Measurements from ENCODE around the gene MCL1. TPM values are rescaled to one million over a fixed set of nuclear protein-coding genes. Genes with fewer than 3 reads are reported as not detected.
"Not testable (repeated sequence)": the region's sequence is repeated elsewhere in the genome, so short reads cannot be mapped to it uniquely, and the experiment has no call there.

The MCL1 gene
- total RNA-seq: 159 TPM

DNA sequence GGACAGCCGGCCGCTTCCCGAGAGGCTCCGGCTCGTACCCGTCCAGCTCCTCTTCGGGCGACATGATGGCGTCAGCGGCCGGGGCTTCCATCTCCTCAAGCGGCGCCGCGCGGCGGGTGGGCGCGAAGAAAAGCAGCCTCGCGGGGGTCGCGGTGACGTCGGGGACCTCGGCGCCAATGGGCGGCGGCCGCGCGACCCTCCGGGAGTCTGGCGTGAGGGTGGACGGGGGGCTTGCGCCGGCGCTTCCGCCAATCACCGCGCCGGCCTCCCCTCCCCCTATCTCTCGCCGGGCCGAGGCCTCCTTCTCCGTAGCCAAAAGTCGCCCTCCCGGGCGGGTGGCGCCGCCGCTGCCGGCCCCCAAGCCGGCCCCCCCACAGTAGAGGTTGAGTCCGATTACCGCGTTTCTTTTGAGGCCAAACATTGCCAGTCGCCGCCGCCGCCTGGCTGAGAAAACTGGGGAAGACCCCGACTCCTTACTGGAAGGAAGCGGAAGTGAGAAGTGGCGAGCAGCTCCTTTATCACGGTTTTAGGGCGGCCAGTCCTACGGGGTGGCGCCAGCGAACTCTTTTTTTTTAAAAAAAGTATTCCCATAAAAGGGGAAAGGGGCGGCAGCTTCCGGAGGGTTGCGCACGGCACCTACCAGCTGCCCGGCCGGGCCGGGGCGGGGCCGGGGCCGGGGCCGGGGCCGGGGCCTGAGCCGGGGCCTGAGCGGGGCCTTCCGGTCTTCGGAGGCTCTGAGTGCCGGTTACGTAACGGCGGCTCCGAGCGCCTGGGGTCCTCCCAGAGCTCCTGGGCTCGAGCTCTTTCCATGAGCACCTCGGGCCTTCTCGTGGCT lies at the start of gene MCL1:
Gene MCL1, minus strand, starts transcription at position 501 of the 835 bp plus-strand sequence. Its CDS starts 80 bp downstream, at position 421.
- DNase-seq (ENCODE audit: low spot score): peak; percentile 95

DNA sequence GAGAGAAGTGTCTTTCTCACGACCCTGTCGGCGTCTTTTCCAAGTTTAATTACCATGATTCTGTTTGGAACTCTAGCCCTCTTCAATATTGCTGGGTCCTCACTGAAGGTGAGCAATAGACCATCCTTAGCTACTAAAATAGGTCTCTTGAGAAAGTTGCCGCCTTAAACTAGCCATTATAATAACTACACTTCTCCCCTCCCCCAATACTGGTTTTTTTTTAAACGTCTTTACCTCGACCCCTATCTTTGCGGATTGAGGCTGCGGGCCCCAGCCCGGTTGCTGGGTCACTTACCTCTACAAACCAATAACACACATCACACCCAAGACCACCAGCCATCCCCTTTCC lies 49.3 kb upstream of the MCL1 start:
- DNase-seq (ENCODE audit: low spot score): no peak

DNA sequence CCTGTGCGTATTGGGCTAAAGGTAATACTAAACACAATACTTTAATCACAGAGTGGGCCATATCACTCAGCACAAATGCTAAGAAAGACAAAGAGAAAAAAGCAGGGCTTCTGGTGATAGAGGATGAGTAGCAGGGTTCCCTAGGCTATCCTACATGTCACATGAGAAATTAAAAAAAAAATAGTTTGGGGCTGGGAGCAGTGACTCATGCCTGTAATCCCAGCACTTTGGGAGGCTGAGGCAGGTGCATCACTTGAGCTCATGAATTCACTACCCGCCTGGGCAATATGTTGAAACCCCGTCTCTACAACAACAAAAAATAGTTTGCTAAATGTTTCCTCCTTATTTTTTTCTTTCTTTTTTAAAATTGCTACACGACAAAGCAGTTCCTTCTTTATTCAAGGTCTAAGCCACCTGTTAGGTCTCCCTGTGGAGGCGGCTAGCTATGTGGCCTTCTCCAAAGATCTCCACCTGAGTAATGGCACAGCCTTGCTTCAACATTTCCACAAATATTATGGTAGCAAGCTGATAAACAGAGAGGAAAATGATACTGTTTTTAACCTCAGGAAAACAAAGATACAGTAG lies 48.5 kb upstream of the MCL1 start:
- DNase-seq (ENCODE audit: low spot score): no peak

GRCh38 chr1:150626150-150626549 lies 46.7 kb upstream of the MCL1 start:
- DNase-seq (ENCODE audit: low spot score): no peak

GRCh38 chr1:150624546-150624945 lies 45.1 kb upstream of the MCL1 start:
- DNase-seq (ENCODE audit: low spot score): not testable (repeated sequence)

DNA sequence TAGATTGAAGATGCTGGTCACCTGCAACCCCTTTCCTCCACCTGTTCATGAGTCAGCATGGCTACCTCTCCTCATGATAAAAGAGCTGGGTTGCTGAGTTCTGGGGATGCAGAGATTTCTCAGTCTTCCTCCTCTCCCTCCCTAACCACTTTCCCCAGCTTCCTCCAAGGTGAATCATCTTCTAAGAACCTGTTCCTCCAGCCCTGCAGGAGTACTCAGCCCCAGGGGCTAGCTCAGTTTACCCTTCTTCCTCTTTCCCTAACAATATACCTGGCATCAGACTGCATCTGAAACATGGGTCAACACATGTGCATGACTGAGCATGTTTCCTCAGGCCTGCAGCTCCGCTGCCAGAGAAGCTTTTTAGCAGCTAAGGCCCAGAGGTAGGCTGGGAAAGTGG lies 44.7 kb upstream of the MCL1 start:
- peak; percentile 69 for DNase-seq (ENCODE audit: low spot score)

GRCh38 chr1:150622303-150622975 lies 43.0 kb upstream of the MCL1 start:
- no peak for DNase-seq (ENCODE audit: low spot score)

DNA sequence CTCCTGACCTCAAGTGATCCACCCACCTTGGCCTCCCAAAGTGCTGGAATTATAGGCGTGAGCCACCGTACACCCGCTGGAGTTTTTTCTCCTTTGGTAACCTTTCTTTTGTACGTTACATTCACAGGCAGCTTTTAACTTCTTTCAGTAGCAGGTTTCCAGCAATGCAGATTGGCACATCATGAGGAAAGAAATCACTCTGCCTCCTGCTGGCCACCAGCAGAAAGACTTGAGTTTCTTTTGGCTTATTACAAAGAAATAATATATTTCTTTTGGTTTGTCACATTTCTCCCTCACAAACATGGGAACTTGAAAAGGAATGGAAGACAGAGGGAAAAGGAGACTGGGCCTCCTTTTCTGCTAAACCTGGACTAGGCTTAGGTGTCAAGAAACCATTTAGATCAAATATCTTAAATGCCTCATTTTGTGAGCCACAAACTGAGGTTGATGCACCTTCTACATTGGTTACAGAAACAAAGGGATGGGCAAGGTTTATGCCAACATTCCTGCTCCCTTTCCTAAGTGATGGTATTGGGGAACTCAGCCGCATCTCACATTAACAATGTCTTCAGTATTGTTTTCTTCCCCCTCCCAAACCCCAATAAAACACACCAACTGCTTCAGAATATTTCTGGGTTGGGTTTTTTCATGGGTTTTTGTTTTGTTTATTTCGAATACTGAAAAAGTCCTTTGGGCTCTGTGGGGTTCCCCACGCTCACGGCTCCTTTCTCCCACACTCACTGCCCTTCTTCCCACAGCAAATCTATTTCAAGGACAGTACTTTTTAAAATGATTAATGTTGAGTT lies 42.3 kb upstream of the MCL1 start:
- no peak for DNase-seq (ENCODE audit: low spot score)

DNA sequence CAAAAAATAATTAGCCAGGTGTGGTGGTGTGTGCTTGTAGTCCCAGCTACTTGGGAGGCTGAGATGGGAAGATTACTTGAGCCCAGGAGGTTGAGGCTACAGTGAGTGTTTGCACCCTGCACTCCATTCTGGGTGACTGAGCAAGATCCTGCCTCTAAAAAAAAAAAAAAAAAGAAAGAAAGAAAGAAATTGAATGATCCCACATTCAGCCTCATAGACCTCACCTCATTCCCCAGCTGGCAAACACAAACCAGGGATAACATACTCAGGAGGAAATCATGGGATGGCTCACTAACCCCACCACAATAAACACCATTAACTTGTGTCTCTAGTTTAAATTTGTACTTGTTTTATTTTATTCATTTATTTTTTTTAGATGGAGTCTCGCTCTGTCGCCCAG lies 41.5 kb upstream of the MCL1 start:
- no peak for DNase-seq (ENCODE audit: low spot score)

- no peak for DNase-seq (ENCODE audit: low spot score)
These were observed 40.4 kb upstream of the MCL1 start for GRCh38 chr1:150619576-150620509.

DNA sequence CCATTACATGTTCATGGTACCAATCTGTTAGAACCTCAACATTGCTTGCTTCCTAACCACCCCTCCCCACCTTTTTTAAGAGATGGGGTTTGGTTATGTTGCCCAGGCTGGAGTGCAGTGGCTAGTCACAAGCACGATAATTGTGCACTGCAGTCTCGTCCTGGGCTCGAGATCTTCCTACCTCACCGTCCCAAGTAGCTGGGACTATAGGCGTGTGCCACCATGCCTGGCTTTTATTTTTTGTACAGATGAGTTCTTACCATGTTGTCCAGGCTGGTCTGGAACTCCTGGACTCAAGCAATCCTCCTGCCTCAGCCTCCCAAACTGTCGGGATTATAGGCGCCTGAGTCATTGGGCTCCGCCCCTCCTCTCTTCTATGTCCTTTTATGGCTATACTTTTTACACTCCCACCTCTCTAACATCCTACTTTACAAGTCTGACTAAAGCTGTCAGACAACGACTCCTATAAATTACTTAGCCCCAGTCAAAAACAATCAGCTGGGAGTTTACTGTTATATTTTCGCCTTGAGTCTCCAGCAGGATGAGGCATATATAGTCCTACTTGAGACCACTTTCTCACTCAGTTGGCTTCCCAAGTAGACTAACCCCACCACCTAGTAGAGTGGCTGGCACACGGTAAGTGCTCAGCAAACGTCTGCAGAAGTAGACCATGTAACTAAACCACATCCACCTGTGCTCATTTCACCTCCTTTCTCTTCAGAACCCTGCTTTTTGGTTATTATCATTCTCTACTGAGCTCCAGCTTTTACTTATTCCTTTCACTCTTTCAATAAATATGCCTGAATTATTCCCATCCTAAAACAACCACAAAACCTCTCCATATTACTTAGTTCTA lies 36.2 kb upstream of the MCL1 start:
- no peak for DNase-seq (ENCODE audit: low spot score)

GRCh38 chr1:150613061-150613920 lies 33.9 kb upstream of the MCL1 start:
- DNase-seq (ENCODE audit: low spot score): no peak

GRCh38 chr1:150612014-150612345 lies 32.6 kb upstream of the MCL1 start:
- DNase-seq (ENCODE audit: low spot score): no peak

- no peak for DNase-seq (ENCODE audit: low spot score)
These were observed 31.2 kb upstream of the MCL1 start for GRCh38 chr1:150610576-150610975.

- no peak for DNase-seq (ENCODE audit: low spot score)
These were observed 30.3 kb upstream of the MCL1 start for GRCh38 chr1:150609732-150610131.

GRCh38 chr1:150606463-150607142 lies 27.2 kb upstream of the MCL1 start:
- no peak for DNase-seq (ENCODE audit: low spot score)

- not testable (repeated sequence) for DNase-seq (ENCODE audit: low spot score)
These were observed 26.0 kb upstream of the MCL1 start for GRCh38 chr1:150605451-150605731.

- DNase-seq (ENCODE audit: low spot score): no peak
These were observed 24.8 kb upstream of the MCL1 start for GRCh38 chr1:150604226-150604588.

GRCh38 chr1:150603711-150604110 lies 24.3 kb upstream of the MCL1 start:
- no peak for DNase-seq (ENCODE audit: low spot score)
